ENCODE data around the gene FAM83E. TPM values are rescaled to one million over a fixed set of nuclear protein-coding genes. Genes with fewer than 3 reads are reported as not detected.
A peak's percentile ranks its signal among the peaks of the same experiment; 100 is the strongest.

Gene FAM83E
- total RNA-seq, 2 donors from 2014 or later: 180 to 247 TPM

GRCh38 chr19:48617146-48617937, 2.5 kb upstream of the FAM83E start:
- ATAC-seq (no peak), DNase-seq (no peak)
- intact Hi-C loops (cut with DNase I, micrococcal nuclease): no loop called here

GRCh38 chr19:48616491-48617056, 1.7 kb upstream of the FAM83E start:
- intact Hi-C loops (cut with DNase I, micrococcal nuclease): no loop called here
- DNase-seq (no peak), ATAC-seq (no peak)

- DNase-seq (no peak), ATAC-seq (no peak)
- intact Hi-C loops (cut with DNase I, micrococcal nuclease): no loop called here
Observed at GRCh38 chr19:48616041-48616436, 1.2 kb upstream of the FAM83E start.

GRCh38 chr19:48615231-48616040, 560 bp upstream of the FAM83E start:
- intact Hi-C loops (cut with DNase I, micrococcal nuclease): no loop called here
- DNase-seq (no peak), ATAC-seq (no peak)

- ATAC-seq (peak; percentile 3), DNase-seq (no peak)
- intact Hi-C loops (cut with DNase I, micrococcal nuclease): no loop called here
Observed at GRCh38 chr19:48613852-48614435, 932 bp downstream of the FAM83E start.

GRCh38 chr19:48613024-48613851, 1.6 kb downstream of the FAM83E start:
- intact Hi-C loops (cut with DNase I, micrococcal nuclease): no loop called here
- peak; percentile 67 to 77 for DNase-seq
- peak; percentile 44 for ATAC-seq

GRCh38 chr19:48611872-48612271, 3.0 kb downstream of the FAM83E start:
- DNase-seq: no peak
- ATAC-seq: no peak
- intact Hi-C loops (cut with DNase I, micrococcal nuclease): no loop called here

- DNase-seq: no peak
- intact Hi-C loops (cut with DNase I, micrococcal nuclease): no loop called here
- ATAC-seq: no peak
Observed at GRCh38 chr19:48609571-48610108, 5.2 kb downstream of the FAM83E start.

GRCh38 chr19:48608798-48609263, 6.0 kb downstream of the FAM83E start:
- intact Hi-C loops (cut with DNase I, micrococcal nuclease): no loop called here
- peak; percentile 56 to 66 for DNase-seq
- ATAC-seq: peak; percentile 39

GRCh38 chr19:48607359-48607755, 7.5 kb downstream of the FAM83E start:
- no peak for ATAC-seq
- no peak for DNase-seq
- intact Hi-C loops (cut with DNase I, micrococcal nuclease): no loop called here

GRCh38 chr19:48606463-48607358, 8.2 kb downstream of the FAM83E start, which contains the start of gene SPACA4:
TSS of gene SPACA4 (plus strand) at chr19:48606742. CDS start at chr19:48606979, 237 bp downstream.
- ATAC-seq (no peak), DNase-seq (no peak)
- intact Hi-C loops (cut with DNase I, micrococcal nuclease): no loop called here

- no peak for DNase-seq
- no peak for ATAC-seq
- intact Hi-C loops (cut with DNase I, micrococcal nuclease): no loop called here
Observed at GRCh38 chr19:48603850-48604249, 11.0 kb downstream of the FAM83E start.

- no peak for ATAC-seq
- no peak for DNase-seq
- intact Hi-C loops (cut with DNase I, micrococcal nuclease): no loop called here
Observed at GRCh38 chr19:48603449-48603848, 11.4 kb downstream of the FAM83E start.

GRCh38 chr19:48603001-48603400, 11.9 kb downstream of the FAM83E start:
- DNase-seq (no peak), ATAC-seq (no peak)
- intact Hi-C loops (cut with DNase I, micrococcal nuclease): no loop called here

- intact Hi-C loops (cut with DNase I, micrococcal nuclease): no loop called here
- DNase-seq (no peak), ATAC-seq (no peak)
Observed at GRCh38 chr19:48600679-48601417, 14.0 kb downstream of the FAM83E start.

GRCh38 chr19:48598996-48599700, 15.7 kb downstream of the FAM83E start:
- DNase-seq (no peak), ATAC-seq (peak; percentile 3)
- intact Hi-C loops (cut with DNase I, micrococcal nuclease): no loop called here
